Karpas-422 (cell line): ENCODE results near the gene SSU72. TPM values are rescaled to one million over a fixed set of nuclear protein-coding genes. Genes with fewer than 3 reads are reported as not detected.

Source experiments
- DNase-seq: peaks from one replicate; pipeline ENCODE4 v3.0.0-alpha.2; 2015
- H2AFZ ChIP-seq: fragments of 200-600 bp; sonication (generic); 2 replicates; pipeline ENCODE4 v1.6.1; 2014; ENCODE audit warnings: antibody characterized with exemption, low read length, mixed read lengths
- H3K27ac ChIP-seq: fragments of 200-600 bp; sonication (generic); 2 replicates; pipeline ENCODE4 v1.5.1; 2014; ENCODE audit warnings: mild to moderate bottlenecking, low read length, moderate library complexity
- H3K27me3 ChIP-seq: fragments of 200-600 bp; sonication (generic); 2 replicates; pipeline ENCODE4 v1.6.1; 2014; ENCODE audit warnings: low read length, mixed read lengths
- H3K36me3 ChIP-seq: fragments of 200-600 bp; sonication (generic); 2 replicates; pipeline ENCODE4 v1.6.1; 2014; ENCODE audit warnings: low read length, mixed read lengths; ENCODE audit not compliant: insufficient read depth
- H3K4me1 ChIP-seq: fragments of 200-600 bp; sonication (generic); 2 replicates; pipeline ENCODE4 v1.6.1; 2014; ENCODE audit warnings: mild to moderate bottlenecking, low read length, mixed read lengths
- H3K4me2 ChIP-seq: fragments of 200-600 bp; sonication (generic); 2 replicates; pipeline ENCODE4 v1.6.1; 2014; ENCODE audit warnings: low read length, low read depth, mild to moderate bottlenecking; ENCODE audit not compliant: poor library complexity, severe bottlenecking
- H3K4me3 ChIP-seq: fragments of 200-600 bp; sonication (generic); 2 replicates; pipeline ENCODE4 v1.5.1; 2014; ENCODE audit warnings: mild to moderate bottlenecking, antibody characterized with exemption, low read length, mixed read lengths
- H3K79me2 ChIP-seq: fragments of 200-600 bp; sonication (generic); 2 replicates; pipeline ENCODE4 v1.6.1; 2014; ENCODE audit warnings: mild to moderate bottlenecking, low read length, mixed read lengths
- H3K9ac ChIP-seq: fragments of 200-600 bp; sonication (generic); 2 replicates; pipeline ENCODE4 v1.6.0; 2014; ENCODE audit warnings: low read length
- H3K9me2 ChIP-seq: fragments of 200-600 bp; sonication (generic), shearing (Covaris generic); replicated peaks from 2 replicates; pipeline ENCODE4 v1.6.0; 2014; ENCODE audit warnings: mild to moderate bottlenecking, low read length, moderate library complexity; ENCODE audit not compliant: insufficient read depth
- H3K9me3 ChIP-seq: fragments of 300-700, 200-600 bp; sonication (generic); 2 replicates; pipeline ENCODE4 v1.6.1; 2014; ENCODE audit warnings: low read length, mixed read lengths
- H4K20me1 ChIP-seq: fragments of 200-600 bp; sonication (generic); 2 replicates; pipeline ENCODE4 v1.6.1; 2014; ENCODE audit warnings: mild to moderate bottlenecking, antibody characterized with exemption, low read length, low read depth; ENCODE audit not compliant: insufficient read depth
- total RNA-seq: library from RNA; depleted of rRNA; stranded (reverse); fragments of >200 nt; shearing (Covaris generic); gene quantifications from 2 replicates; pipeline ENCODE4 v1.2.3, GENCODE V29; 2014; ENCODE audit warnings: low replicate concordance

SSU72 gene
- total RNA-seq, 1 experiment from 2014 or later: 70.9 TPM

DNA sequence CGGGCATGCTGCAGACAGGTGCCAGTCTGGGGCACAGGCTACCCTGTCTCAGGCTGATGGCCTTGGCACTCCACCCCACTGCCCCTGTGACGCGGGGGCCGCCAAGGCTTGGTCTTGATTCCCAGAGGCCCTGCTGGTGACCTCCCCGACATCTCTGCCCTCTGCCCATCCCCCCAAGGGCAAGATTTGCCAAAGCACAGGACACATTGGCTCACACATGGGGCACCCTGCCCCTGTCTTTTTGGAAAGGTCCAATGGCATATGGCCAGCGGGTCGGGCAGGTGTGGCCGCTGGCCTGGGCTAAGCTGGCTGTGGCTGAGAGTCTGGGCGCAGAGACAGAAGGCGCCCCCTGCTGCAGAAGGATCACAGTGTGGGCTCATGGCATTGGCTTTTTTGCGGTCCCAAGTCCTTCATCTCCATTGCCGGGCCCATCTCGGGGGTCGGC lies 45.3 kb upstream of the SSU72 start:
- Histone ChIP-seq H3K27me3 (no peaks in the 10 kb centered on the region), H3K9me3 (no peaks in the 10 kb centered on the region), H4K20me1 (peaks cover 16% of the 10 kb centered on the region), H3K9me2 (no peaks in the 10 kb centered on the region), H2AFZ (no peak overlapping the region), H3K9ac (no peak overlapping the region), H3K4me2 (no peak overlapping the region), H3K4me3 (no peak overlapping the region), H3K4me1 (peaks cover 13% of the 10 kb centered on the region), H3K79me2 (peaks cover 7% of the 10 kb centered on the region; the same call in 1 of the 2 replicates), H3K36me3 (no peaks in the 10 kb centered on the region), H3K27ac (no peak overlapping the region)
- DNase-seq: peak; percentile 73

GRCh38 chr1:1618396-1619068 lies 43.9 kb upstream of the SSU72 start:
- Histone ChIP-seq H3K4me1 (peaks cover 23% of the 10 kb centered on the region), H3K4me3 (no peak overlapping the region), H3K79me2 (peaks cover 14% of the 10 kb centered on the region; the same call in 1 of the 2 replicates), H4K20me1 (peaks cover 27% of the 10 kb centered on the region), H3K27me3 (no peaks in the 10 kb centered on the region), H3K27ac (no peak overlapping the region), H3K9ac (no peak overlapping the region), H3K9me2 (no peaks in the 10 kb centered on the region), H3K36me3 (no peaks in the 10 kb centered on the region), H2AFZ (no peak overlapping the region), H3K4me2 (no peak overlapping the region), H3K9me3 (no peaks in the 10 kb centered on the region)
- no peak for DNase-seq

GRCh38 chr1:1617925-1618324 lies 43.3 kb upstream of the SSU72 start:
- Histone ChIP-seq H3K9me3 (no peaks in the 10 kb centered on the region), H3K27ac (no peak overlapping the region), H3K27me3 (no peaks in the 10 kb centered on the region), H3K79me2 (peaks cover 14% of the 10 kb centered on the region; the same call in 1 of the 2 replicates), H3K36me3 (no peaks in the 10 kb centered on the region), H3K9ac (no peak overlapping the region), H3K4me2 (no peak overlapping the region), H3K4me1 (peaks cover 23% of the 10 kb centered on the region), H2AFZ (no peak overlapping the region), H3K4me3 (no peak overlapping the region), H4K20me1 (peaks cover 27% of the 10 kb centered on the region), H3K9me2 (no peaks in the 10 kb centered on the region)
- DNase-seq: no peak

- Histone ChIP-seq H3K4me1 (peaks cover 23% of the 10 kb centered on the region), H3K9ac (no peak overlapping the region), H4K20me1 (peaks cover 27% of the 10 kb centered on the region), H3K4me3 (no peak overlapping the region), H3K4me2 (peak overlapping the region; percentile 100), H2AFZ (no peak overlapping the region), H3K36me3 (no peaks in the 10 kb centered on the region), H3K79me2 (peaks cover 14% of the 10 kb centered on the region; the same call in 1 of the 2 replicates), H3K9me2 (no peaks in the 10 kb centered on the region), H3K27me3 (no peaks in the 10 kb centered on the region), H3K9me3 (no peaks in the 10 kb centered on the region), H3K27ac (no peak overlapping the region)
- no peak for DNase-seq
Observed at GRCh38 chr1:1617516-1617915, 42.9 kb upstream of the SSU72 start.

- H3K9me2 ChIP-seq: no peaks in the 10 kb centered on the region
- H3K27ac ChIP-seq: no peak overlapping the region
- H3K36me3 ChIP-seq: no peaks in the 10 kb centered on the region
- peaks cover 14% of the 10 kb centered on the region; the same call in 1 of the 2 replicates for H3K79me2 ChIP-seq
- peaks cover 27% of the 10 kb centered on the region for H4K20me1 ChIP-seq
- peaks cover 23% of the 10 kb centered on the region for H3K4me1 ChIP-seq
- no peaks in the 10 kb centered on the region for H3K27me3 ChIP-seq
- H3K9me3 ChIP-seq: no peaks in the 10 kb centered on the region
- H2AFZ ChIP-seq: no peak overlapping the region
- H3K9ac ChIP-seq: peak overlapping the region; percentile 100
- H3K4me3 ChIP-seq: peak overlapping the region; percentile 99
- H3K4me2 ChIP-seq: peak overlapping the region; percentile 100
- DNase-seq: no peak
Observed at GRCh38 chr1:1616838-1617237, 42.2 kb upstream of the SSU72 start.

DNA sequence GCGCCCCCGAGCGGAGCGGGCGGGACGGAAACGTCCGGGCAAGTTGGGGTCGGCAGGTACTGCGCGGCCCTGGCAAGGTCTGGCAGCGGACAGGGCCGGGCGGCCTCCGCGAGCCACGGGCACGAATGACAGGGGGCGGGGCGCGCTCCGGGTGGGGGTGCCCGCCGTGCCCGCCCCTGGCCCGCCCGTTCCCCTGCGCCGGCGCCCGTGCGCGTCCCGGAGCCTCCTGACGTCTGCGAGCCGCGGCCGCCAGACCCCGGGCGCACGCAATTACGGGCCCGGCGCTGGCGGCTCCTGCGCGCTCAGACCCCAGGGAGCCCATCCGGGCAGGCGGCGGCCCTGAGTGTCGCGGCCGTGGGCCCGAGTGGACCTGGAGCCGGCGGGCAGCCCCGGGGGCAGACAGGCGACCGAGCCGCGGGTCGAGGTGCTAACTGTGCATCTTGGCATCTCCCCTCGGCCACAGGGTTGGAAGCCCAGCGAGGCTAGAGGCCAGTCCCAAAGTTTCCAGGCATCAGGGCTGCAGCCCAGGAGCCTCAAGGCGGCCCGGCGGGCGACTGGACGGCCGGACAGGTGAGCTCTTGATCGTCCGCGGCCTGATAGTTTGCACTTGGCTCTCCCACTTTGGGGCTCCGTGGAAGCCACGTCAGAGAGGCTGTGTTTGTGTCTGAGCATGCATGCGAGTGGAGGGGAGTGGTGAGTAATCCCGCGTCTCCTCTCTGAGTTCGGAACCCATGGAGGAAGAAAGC lies 41.6 kb upstream of the SSU72 start:
- peaks cover 14% of the 10 kb centered on the region; the same call in 1 of the 2 replicates for H3K79me2 ChIP-seq
- peak overlapping the region; percentile 99 for H3K4me3 ChIP-seq
- H3K9ac ChIP-seq: peak overlapping the region; percentile 100
- DNase-seq: peak; percentile 62
- H4K20me1 ChIP-seq: peaks cover 27% of the 10 kb centered on the region
- no peak overlapping the region for H2AFZ ChIP-seq
- peaks cover 23% of the 10 kb centered on the region for H3K4me1 ChIP-seq
- no peaks in the 10 kb centered on the region for H3K36me3 ChIP-seq
- H3K27me3 ChIP-seq: no peaks in the 10 kb centered on the region
- no peak overlapping the region for H3K27ac ChIP-seq
- H3K9me2 ChIP-seq: no peaks in the 10 kb centered on the region
- no peaks in the 10 kb centered on the region for H3K9me3 ChIP-seq
- peak overlapping the region; percentile 100 for H3K4me2 ChIP-seq

- peak within 1 kb of the TSS; percentile 93; the same call in 1 of the 2 replicates for H2AFZ ChIP-seq
- H3K27me3 ChIP-seq: no peaks in the 10 kb centered on the region
- DNase-seq: peak; percentile 99
- no peaks in the 10 kb centered on the region for H3K9me3 ChIP-seq
- H3K36me3 ChIP-seq: no peaks in the 10 kb centered on the region
- H3K4me2 ChIP-seq: peak within 1 kb of the TSS; percentile 100
- peaks cover 22% of the 10 kb centered on the region for H4K20me1 ChIP-seq
- peak within 1 kb of the TSS; percentile 99 for H3K4me3 ChIP-seq
- no peaks in the 10 kb centered on the region for H3K9me2 ChIP-seq
- peak within 1 kb of the TSS; percentile 90 for H3K27ac ChIP-seq
- peaks cover 14% of the 10 kb centered on the region; the same call in 1 of the 2 replicates for H3K79me2 ChIP-seq
- H3K4me1 ChIP-seq: peaks cover 23% of the 10 kb centered on the region
- H3K9ac ChIP-seq: peak within 1 kb of the TSS; percentile 100
Observed at GRCh38 chr1:1615256-1616044, 40.8 kb upstream of the SSU72 start, which contains the start of gene MIB2. Gene MIB2 (plus strand): TSS chr1:1615500. CDS start chr1:1623453, 7,953 bp downstream.
